SJSA1 (cell line): Measurements from ENCODE around the gene ANKRD9. TPM values are rescaled to one million over a fixed set of nuclear protein-coding genes. Genes with fewer than 3 reads are reported as not detected.

Experiments
- total RNA-seq: library from RNA; depleted of rRNA; stranded (reverse); fragments of >200 nt; shearing (Covaris generic); gene quantifications from 2 replicates; pipeline ENCODE4 v1.2.3, GENCODE V29; 2014; rRNA removed

The ANKRD9 gene
- total RNA-seq, 1 experiment from 2014 or later = 28.7 TPM

Other genes starting within 250 kb of the ANKRD9 start
- gene MOK, start 204.6 kb downstream of the ANKRD9 start, total RNA-seq = 2.7 and 12.1 TPM in 2 replicates
- 4.6 and 7.4 TPM in 2 replicates for gene ZNF839, start 190.0 kb downstream of the ANKRD9 start, total RNA-seq
- 50.8 and 60.9 TPM in 2 replicates for gene CINP, start 146.9 kb downstream of the ANKRD9 start, total RNA-seq
- gene TECPR2, start 146.8 kb downstream of the ANKRD9 start, total RNA-seq = 4.0 and 4.8 TPM in 2 replicates
- gene RCOR1, start 82.9 kb upstream of the ANKRD9 start, total RNA-seq = 15.4 and 21.9 TPM in 2 replicates